Loucy (cell line): Measurements from ENCODE around the gene P3H1.

ENCODE experiments used
- EZH2phosphoT487 ChIP-seq: fragments of 200-600 bp; IDR thresholded peaks from 2 replicates; pipeline ENCODE4 v1.6.1; 2018; ENCODE audit warnings: antibody characterized with exemption, mild to moderate bottlenecking, moderate library complexity, borderline replicate concordance
- TF ChIP-seq, protein P1 (sequence below): fragments of 200-600 bp; sonication (generic); conservative IDR thresholded peaks from 2 replicates; pipeline ENCODE4 v1.5.1; 2014; ENCODE audit warnings: mild to moderate bottlenecking, antibody characterized with exemption, low read length

DNA sequence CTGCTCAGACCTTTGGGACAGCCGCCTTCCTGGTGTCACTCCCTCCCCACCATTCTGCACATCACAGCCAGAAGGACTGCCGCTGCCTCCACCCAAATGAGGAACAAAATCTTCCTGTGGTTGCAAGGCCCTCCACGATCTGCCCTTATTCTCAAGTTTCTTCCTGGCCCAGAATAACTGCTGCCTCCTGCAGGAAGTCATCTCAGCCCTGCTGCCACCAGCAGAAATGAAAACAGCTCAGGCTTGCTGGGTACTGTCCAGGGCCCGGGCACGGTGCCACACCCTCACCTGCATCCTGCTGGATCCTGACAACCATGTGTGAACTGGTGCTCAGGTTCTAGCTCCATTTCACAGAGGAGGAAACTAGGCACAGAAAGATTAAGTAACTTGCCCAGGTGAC lies 29.6 kb downstream of the P3H1 start:
- TF ChIP-seq, protein P1, sequence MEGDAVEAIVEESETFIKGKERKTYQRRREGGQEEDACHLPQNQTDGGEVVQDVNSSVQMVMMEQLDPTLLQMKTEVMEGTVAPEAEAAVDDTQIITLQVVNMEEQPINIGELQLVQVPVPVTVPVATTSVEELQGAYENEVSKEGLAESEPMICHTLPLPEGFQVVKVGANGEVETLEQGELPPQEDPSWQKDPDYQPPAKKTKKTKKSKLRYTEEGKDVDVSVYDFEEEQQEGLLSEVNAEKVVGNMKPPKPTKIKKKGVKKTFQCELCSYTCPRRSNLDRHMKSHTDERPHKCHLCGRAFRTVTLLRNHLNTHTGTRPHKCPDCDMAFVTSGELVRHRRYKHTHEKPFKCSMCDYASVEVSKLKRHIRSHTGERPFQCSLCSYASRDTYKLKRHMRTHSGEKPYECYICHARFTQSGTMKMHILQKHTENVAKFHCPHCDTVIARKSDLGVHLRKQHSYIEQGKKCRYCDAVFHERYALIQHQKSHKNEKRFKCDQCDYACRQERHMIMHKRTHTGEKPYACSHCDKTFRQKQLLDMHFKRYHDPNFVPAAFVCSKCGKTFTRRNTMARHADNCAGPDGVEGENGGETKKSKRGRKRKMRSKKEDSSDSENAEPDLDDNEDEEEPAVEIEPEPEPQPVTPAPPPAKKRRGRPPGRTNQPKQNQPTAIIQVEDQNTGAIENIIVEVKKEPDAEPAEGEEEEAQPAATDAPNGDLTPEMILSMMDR: peak; percentile 31; the same call in 1 of the 2 replicates
- no peak for TF ChIP-seq EZH2phosphoT487
